ENCODE data around the gene QKI. TPM values are rescaled to one million over a fixed set of nuclear protein-coding genes. Genes with fewer than 3 reads are reported as not detected.
A peak's percentile ranks its signal among the peaks of the same experiment; 100 is the strongest.

Gene QKI
- total RNA-seq, 1 experiment from 2014 or later = 64.3 TPM

GRCh38 chr6:163417595-163417994, 3.1 kb downstream of the QKI start:
- Histone ChIP-seq H3K9me3 (ENCODE audit: low read length) (no peaks in the 10 kb centered on the region), H3K36me3 (ENCODE audit: low read depth, low read length) (0 out of 2 replicates have a peak, but pooled peaks cover 2% of the 10 kb centered on the region), H3F3A (ENCODE audit: low read length, unreplicated experiment) (no peaks in the 10 kb centered on the region), H3K79me2 (ENCODE audit: low read length) (peaks cover 84% of the 10 kb centered on the region), H3K4me1 (ENCODE audit: insufficient read depth, low read length) (peaks cover 34% of the 10 kb centered on the region), H3K9me2 (replicated peaks; ENCODE audit: low read length) (no peaks in the 10 kb centered on the region), H2AFZ (ENCODE audit: low read length) (no peak overlapping the region), H3K4me2 (ENCODE audit: low read length) (peak overlapping the region; percentile 84), H3K9ac (ENCODE audit: low read length) (peak overlapping the region; percentile 91), H3K27ac (ENCODE audit: low read length) (peak overlapping the region; percentile 11; the same call in 1 of the 2 replicates), H4K20me1 (ENCODE audit: low read length) (peaks cover 51% of the 10 kb centered on the region), H3K27me3 (ENCODE audit: low read length) (no peaks in the 10 kb centered on the region), H3K4me3 (ENCODE audit: low read length) (peak overlapping the region; percentile 88)
- intact Hi-C loops (cut with micrococcal nuclease) = loop anchor here (10.0 kb wide), 1 partner anchor 563 kb away; no protein-coding TSS in a partner anchor
- TF ChIP-seq EZH2phosphoT487 (IDR thresholded peaks at IDR 0.05; ENCODE audit: borderline replicate concordance, low read length) (no peak), CTCF (conservative IDR thresholded peaks at IDR 0.05; ENCODE audit: low read depth, low read length) (no peak), EZH2 (IDR thresholded peaks at IDR 0.05; ENCODE audit: low read length, unreplicated experiment) (no peak)
- CTCF ChIA-PET = no interaction called here
- BruUV-seq (replicated peaks) = no TSS peak
- ATAC-seq (no peak), DNase-seq (no peak)
- POLR2A ChIA-PET (ENCODE audit: unreplicated experiment) = no interaction called here

GRCh38 chr6:163418311-163419029, 4.0 kb downstream of the QKI start:
- Histone ChIP-seq H4K20me1 (ENCODE audit: low read length) (peaks cover 57% of the 10 kb centered on the region), H2AFZ (ENCODE audit: low read length) (no peak overlapping the region), H3K9ac (ENCODE audit: low read length) (peak overlapping the region; percentile 91), H3K36me3 (ENCODE audit: low read depth, low read length) (0 out of 2 replicates have a peak, but pooled peaks cover 3% of the 10 kb centered on the region), H3K27me3 (ENCODE audit: low read length) (no peaks in the 10 kb centered on the region), H3K79me2 (ENCODE audit: low read length) (peaks cover 85% of the 10 kb centered on the region), H3K9me3 (ENCODE audit: low read length) (no peaks in the 10 kb centered on the region), H3K4me3 (ENCODE audit: low read length) (peak overlapping the region; percentile 68), H3K9me2 (replicated peaks; ENCODE audit: low read length) (no peaks in the 10 kb centered on the region), H3K27ac (ENCODE audit: low read length) (no peak overlapping the region), H3K4me2 (ENCODE audit: low read length) (peak overlapping the region; percentile 84), H3K4me1 (ENCODE audit: insufficient read depth, low read length) (peaks cover 33% of the 10 kb centered on the region), H3F3A (ENCODE audit: low read length, unreplicated experiment) (no peaks in the 10 kb centered on the region)
- no peak for DNase-seq
- ChIA-PET CTCF (interaction anchor here (0.7 kb wide), 1 partner anchor 161 kb away, joined by 3 read pairs; no protein-coding TSS in a partner anchor), POLR2A (ENCODE audit: unreplicated experiment) (interaction anchor here (0.7 kb wide), 1 partner anchor 100 kb away, joined by 4 read pairs; no protein-coding TSS in a partner anchor)
- intact Hi-C loops (cut with micrococcal nuclease) = loop anchor here (2.0 to 10.0 kb wide), 3 partner anchors 76 to 1508 kb away; no protein-coding TSS in a partner anchor
- TSS peak; percentile 0 for BruUV-seq (replicated peaks)
- ATAC-seq = no peak
- TF ChIP-seq EZH2 (IDR thresholded peaks at IDR 0.05; ENCODE audit: low read length, unreplicated experiment) = no peak
- TF ChIP-seq EZH2phosphoT487 (IDR thresholded peaks at IDR 0.05; ENCODE audit: borderline replicate concordance, low read length) = no peak
- TF ChIP-seq CTCF (conservative IDR thresholded peaks at IDR 0.05; ENCODE audit: low read depth, low read length) = no peak

Measured in PC-3 (cell line).